HG02759 (cell line): Measurements from ENCODE around the gene GFI1B.
"Not testable (repeated sequence)": the region's sequence is repeated elsewhere in the genome, so short reads cannot be mapped to it uniquely, and the experiment has no call there.

Source experiments
- ATAC-seq: cut with Tn5 transposase; IDR thresholded peaks from one replicate; pipeline ENCODE4 v1.9.1; 2021; ENCODE audit warnings: mild to moderate bottlenecking, moderate library complexity; ENCODE audit not compliant: unreplicated experiment

Gene GFI1B

GRCh38 chr9:133008824-133009223, 30.3 kb downstream of the GFI1B start:
- no peak for ATAC-seq

GRCh38 chr9:133009906-133010582, 31.6 kb downstream of the GFI1B start:
- no peak for ATAC-seq

- ATAC-seq = no peak
These were observed 36.2 kb downstream of the GFI1B start for GRCh38 chr9:133014696-133015095.

- ATAC-seq = no peak
These were observed 44.8 kb downstream of the GFI1B start for GRCh38 chr9:133023117-133023890.

GRCh38 chr9:133026426-133026825, 47.9 kb downstream of the GFI1B start:
- no peak for ATAC-seq

- no peak for ATAC-seq
These were observed 48.6 kb downstream of the GFI1B start for GRCh38 chr9:133027134-133027533.

- no peak for ATAC-seq
These were observed 49.7 kb downstream of the GFI1B start for GRCh38 chr9:133028221-133028620.

GRCh38 chr9:133029994-133030316, 51.5 kb downstream of the GFI1B start:
- peak; percentile 16 for ATAC-seq

- peak; percentile 94 for ATAC-seq
These were observed 52.0 kb downstream of the GFI1B start, which contains the start of gene GTF3C5 for GRCh38 chr9:133030317-133031129. TSS of gene GTF3C5 (plus strand) at chr9:133030997. CDS start at chr9:133031012, 15 bp downstream.

GRCh38 chr9:133031130-133031422, 52.6 kb downstream of the GFI1B start:
- ATAC-seq = no peak

- ATAC-seq = no peak
These were observed 53.0 kb downstream of the GFI1B start for GRCh38 chr9:133031496-133031911.

- ATAC-seq = no peak
These were observed 53.7 kb downstream of the GFI1B start for GRCh38 chr9:133032171-133032570.

- ATAC-seq = no peak
These were observed 57.2 kb downstream of the GFI1B start for GRCh38 chr9:133035669-133036068.

- no peak for ATAC-seq
These were observed 59.5 kb downstream of the GFI1B start for GRCh38 chr9:133037775-133038515.

GRCh38 chr9:133040892-133041479, 62.5 kb downstream of the GFI1B start:
- ATAC-seq = not testable (repeated sequence)
